ENCODE data around the gene MAN2A2.
"Not testable (repeated sequence)": the region's sequence is repeated elsewhere in the genome, so short reads cannot be mapped to it uniquely, and the experiment has no call there.

Gene MAN2A2

GRCh38 chr15:90884719-90885431, 18.2 kb upstream of the MAN2A2 start:
- DNase-seq = no peak

- DNase-seq = peak in 1 of 2 experiments; percentile 47
Observed at GRCh38 chr15:90885432-90886290, 17.4 kb upstream of the MAN2A2 start.

DNA sequence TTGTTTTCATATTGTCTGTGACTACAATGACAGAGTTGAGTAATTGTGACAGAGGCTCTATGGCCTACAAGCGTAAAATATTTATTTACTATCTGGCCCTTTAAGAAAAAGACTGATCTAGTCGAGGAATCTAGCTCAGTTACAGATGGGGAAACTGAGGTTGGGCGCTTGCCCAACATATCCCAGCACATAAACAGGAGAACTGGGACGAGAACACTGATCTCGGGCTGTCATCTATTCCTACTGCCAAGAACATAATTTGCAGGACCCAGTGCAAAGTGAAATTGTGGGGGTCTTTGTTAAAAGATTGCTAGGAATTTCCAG, 16.8 kb upstream of the MAN2A2 start:
- no peak for DNase-seq

DNA sequence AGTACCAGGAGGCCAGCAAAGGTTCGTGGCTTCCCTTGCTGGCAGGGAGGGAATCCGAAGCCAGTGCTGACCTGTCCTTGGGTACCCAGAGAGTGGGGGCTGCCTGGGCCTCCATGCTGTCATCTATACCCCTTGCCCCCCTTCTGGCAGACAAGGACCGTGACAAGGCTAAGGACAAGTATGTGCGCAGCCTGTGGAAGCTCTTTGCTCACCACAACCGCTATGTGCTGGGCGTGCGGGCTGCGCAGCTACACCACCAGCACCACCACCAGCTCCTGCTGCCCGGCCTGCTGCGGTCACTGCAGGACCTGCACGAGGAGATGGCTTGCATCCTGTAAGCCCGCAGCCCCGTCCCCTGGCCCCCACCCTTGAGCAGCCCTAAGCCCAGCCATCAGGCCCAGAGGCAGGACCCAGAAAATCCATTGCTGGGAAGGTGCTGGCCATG, 16.0 kb upstream of the MAN2A2 start:
- no peak for DNase-seq

DNA sequence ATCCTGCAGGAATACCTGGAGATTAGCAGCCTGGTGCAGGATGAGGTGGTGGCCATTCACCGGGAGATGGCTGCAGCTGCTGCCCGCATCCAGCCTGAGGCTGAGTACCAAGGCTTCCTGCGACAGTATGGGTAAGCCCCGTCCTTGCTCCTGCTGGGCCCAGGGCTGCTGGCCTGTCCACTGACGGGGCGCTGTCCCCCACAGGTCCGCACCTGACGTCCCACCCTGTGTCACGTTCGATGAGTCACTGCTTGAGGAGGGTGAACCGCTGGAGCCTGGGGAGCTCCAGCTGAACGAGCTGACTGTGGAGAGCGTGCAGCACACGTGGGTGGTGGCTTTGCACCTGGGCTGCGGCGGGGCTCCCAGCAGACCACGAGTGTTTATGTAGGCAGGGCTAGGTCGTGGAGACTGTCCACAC, 13.8 kb upstream of the MAN2A2 start:
- DNase-seq = no peak

GRCh38 chr15:90889736-90890456, 13.2 kb upstream of the MAN2A2 start:
- no peak for DNase-seq

GRCh38 chr15:90890839-90891238, 12.3 kb upstream of the MAN2A2 start:
- no peak for DNase-seq

GRCh38 chr15:90891346-90891949, 11.7 kb upstream of the MAN2A2 start:
- no peak for DNase-seq

DNA sequence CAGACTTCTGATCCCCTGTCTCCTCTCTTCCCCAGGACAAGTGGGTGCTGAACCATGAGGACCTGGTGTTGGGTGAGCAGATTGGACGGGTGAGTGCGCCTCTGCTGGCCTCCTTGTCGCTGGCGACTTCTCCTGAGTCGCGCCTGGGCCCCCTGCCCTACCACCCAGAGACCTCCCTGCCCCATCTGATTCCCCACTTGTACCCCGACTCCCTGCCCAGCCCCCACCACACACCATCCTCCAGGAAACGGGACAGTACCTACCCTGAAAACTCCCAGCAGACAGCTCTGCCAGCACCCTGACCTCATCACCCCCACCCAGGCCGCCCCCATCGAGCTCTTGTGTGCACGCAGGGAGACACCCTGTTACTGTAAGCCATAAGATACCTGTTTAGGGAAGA, 11.1 kb upstream of the MAN2A2 start:
- no peak for DNase-seq

DNA sequence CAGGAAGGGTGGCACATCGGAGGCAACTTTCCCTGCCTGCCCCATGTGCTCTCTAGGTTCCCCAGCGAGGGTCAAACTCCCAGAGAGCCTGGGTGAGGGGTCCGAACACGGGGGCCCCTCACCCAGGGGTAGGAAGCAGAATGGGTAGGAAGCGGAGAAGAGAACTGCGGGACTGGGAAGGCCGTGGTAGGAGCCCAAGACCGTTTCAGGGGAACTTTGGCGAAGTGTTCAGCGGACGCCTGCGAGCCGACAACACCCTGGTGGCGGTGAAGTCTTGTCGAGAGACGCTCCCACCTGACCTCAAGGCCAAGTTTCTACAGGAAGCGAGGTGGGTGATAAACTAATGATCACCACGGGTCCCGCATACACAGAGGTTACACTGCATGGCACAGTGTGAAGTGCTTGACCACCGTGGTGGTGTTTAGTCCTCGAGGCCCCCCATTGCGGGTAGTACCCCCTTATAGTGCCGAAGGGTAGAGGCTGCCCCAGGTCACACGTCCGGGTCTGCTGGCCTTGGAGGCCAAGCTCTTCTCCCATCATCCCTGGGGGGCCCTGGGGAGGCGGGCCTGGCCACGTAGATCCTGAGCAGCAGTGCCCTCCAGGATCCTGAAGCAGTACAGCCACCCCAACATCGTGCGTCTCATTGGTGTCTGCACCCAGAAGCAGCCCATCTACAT, 10.5 kb upstream of the MAN2A2 start:
- DNase-seq = no peak

DNA sequence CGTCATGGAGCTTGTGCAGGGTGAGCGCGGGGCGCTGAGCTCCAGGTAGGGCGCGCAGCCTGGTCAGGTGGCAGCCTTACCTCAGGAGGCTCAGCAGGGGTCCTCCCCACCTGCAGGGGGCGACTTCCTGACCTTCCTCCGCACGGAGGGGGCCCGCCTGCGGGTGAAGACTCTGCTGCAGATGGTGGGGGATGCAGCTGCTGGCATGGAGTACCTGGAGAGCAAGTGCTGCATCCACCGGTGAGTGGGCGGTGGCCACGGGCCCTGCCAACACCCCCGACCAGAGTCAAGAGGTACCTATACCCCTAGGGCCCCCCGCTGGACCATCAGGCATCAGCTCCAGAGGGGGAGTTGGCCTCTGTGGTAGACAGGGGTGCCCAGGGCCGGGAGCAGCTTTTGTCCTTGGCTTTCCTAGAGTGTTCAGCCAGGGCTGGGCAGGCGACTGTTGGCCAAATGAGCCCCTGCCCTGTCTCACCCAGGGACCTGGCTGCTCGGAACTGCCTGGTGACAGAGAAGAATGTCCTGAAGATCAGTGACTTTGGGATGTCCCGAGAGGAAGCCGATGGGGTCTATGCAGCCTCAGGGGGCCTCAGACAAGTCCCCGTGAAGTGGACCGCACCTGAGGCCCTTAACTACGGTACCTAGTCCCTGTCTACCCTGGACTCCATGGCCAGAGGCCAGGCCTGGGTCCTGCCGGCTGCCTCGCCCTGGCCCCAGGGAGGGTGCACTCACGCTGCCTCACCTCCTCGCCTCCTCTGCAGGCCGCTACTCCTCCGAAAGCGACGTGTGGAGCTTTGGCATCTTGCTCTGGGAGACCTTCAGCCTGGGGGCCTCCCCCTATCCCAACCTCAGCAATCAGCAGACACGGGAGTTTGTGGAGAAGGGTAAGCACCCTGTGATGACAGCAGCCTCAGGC, 9.7 kb upstream of the MAN2A2 start:
- DNase-seq = no peak

GRCh38 chr15:90895571-90896117, 7.5 kb upstream of the MAN2A2 start:
- peak in 1 of 2 experiments; percentile 24 for DNase-seq

DNA sequence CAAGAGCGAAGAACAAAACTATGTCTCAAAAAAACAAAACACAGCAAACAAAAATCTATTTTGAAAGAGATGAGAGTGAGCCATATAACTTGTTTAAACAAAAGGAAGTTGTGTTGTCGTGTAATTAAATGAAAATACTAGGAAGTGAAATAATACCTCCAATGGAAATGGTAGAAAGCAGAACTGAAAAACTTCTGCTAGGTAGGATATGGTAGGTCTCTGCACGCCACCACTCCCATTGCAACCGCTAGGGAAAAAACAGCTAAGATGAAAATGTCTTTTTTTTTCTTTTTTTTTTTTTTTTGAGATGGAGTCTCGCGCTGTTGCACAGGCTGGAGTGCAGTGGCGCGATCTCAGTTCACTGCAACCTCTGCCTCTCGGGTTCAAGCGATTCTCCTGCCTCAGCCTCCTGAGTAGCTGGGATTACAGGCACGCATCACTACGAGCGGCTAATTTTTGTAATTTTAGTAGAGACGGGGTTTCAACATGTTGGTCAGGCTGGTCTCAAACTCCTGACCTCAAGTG, 5.9 kb upstream of the MAN2A2 start:
- DNase-seq = not testable (repeated sequence)

GRCh38 chr15:90901175-90902039, 1.7 kb upstream of the MAN2A2 start:
- no peak for DNase-seq

DNA sequence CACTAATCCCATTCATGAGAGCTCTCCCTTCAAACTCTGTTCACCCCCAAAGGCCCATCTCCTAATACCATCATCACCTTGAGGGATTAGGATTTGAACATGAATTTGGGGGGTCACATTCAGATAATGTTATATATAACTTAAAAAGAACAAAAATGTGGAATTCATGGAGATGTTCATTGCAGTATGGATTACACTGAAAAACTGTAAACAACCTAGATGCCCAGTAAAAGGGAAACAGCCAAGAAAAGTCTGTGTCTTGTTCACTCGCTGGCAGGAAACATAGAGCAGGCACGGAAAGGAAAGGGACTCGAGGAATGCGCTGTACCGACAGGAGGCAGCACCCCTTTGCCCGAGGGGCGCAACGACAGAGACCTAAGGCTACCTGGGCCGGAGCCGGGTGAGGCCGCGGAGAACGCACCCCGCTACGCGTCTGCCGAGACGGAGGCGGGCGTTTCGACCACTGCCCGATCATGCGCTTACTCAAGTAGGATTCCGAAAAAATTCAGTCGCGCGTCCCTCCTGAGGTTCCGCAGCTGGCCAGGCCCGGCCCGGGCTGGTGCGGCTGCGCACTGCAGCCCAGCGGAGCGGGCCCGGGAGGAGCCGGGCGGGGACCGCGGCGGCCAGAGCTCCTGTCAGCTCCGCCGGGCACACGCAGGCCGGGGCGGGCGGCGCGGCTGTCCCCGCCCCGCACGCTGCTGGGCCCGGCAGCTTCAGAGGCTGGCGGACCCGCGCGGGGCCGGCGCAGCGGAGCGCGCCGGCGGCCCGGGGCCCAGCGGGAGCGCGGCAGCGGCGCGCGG, 862 bp upstream of the MAN2A2 start:
- DNase-seq = peak; percentile 45 to 86

DNA sequence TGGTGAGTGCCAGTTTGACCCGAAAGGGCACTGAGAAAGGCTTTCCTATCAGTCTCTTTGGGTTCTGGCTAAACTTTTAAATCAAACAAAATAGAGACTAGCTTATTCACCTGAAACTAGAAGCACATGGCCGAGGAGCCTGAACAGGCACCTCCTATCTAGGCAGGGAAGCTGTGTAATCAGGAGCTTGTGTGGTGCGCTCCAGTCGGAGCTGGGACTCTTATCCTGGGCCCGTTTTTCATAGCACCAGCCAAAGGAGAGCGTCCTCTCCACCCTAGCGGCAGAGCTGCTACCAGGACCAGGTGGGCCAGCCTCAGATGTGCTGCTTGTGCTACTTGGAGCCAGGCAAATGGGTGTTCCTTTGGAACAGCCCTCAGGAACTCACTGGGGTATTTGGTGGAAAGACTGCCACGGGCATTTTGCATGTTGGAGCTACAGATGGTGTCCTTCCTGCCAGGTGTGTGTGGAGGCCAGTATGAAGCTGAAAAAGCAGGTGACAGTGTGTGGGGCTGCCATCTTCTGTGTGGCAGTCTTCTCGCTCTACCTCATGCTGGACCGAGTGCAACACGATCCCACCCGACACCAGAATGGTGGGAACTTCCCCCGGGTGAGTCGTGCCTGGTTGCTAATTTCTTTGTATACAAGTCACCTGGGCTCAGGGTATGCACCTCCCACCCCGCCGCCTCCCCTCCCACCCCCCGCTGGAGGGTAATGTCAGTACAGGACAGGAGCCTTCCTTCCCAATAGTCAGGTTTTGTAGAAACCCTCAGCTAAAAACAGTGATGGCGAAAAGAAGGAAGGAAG, 833 bp downstream of the MAN2A2 start:
- DNase-seq = no peak

- no peak for DNase-seq
Observed at GRCh38 chr15:90904746-90905145, 1.6 kb downstream of the MAN2A2 start.
